Measurements from ENCODE around the gene DDX23. TPM values are rescaled to one million over a fixed set of nuclear protein-coding genes. Genes with fewer than 3 reads are reported as not detected.

Gene DDX23
- total and polyA plus RNA-seq, 2 of the 4 experiments (the other 2 are of a cell fraction) = 61.8 to 81.9 TPM

DNA sequence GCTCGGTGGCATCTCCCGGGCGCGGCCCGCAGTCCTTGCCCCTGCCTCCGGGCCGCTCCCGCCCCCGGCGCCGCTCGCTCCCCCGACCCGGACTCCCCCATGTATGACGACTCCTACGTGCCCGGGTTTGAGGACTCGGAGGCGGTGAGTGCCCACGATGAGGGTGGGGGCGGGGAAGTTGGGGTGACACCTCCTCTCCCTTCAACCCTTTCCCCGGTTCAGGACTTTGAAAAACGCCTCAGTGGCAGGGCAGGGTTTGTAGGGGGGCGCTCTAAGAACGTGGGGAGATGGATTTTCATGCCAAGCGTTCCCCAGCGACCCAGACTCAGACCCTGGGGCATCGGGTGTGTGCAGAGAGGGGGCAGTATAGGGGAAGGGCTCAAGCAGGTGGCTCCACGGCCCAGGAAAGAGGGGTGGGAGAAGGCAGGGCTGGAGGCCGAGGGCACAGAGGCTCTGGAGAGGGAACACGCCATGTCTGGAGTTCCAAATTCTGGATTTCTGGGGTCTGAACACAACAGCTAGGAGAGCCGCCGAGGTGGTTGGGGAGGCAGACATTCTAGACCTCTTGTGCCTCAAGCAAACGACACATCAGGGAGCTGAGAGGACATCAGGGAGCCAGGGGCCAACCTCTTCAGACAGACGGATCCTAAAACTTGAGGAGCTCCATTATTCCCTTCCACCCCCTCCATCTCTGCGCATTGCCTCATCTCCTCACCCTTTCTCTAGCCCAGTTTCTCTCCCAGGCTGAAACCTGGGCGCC is 33.0 kb downstream of the DDX23 start:
- Histone ChIP-seq H2BK20ac (ENCODE audit: low read depth, low read length) (no peak overlapping the region), H2BK5ac (ENCODE audit: low read depth, low read length, poor library complexity, severe bottlenecking) (no peak overlapping the region), H3K4me2 (ENCODE audit: low read depth, low read length) (peak overlapping the region; percentile 81), H3K4me1 (ENCODE audit: control insufficient read depth, insufficient read depth, low read length) (peaks cover 18% of the 10 kb centered on the region), H3K27ac (ENCODE audit: insufficient read depth, low read length) (peak overlapping the region; percentile 24), H4K5ac (ENCODE audit: low read depth, low read length) (no peak overlapping the region), H3K36me3 (ENCODE audit: control insufficient read depth, insufficient read depth, low read length) (peaks cover 10% of the 10 kb centered on the region), H4K91ac (ENCODE audit: insufficient read depth, low read depth, low read length) (peak overlapping the region; percentile 4; the same call in 1 of the 2 replicates), H3K9me1 (ENCODE audit: insufficient read depth, low read length) (peaks cover 16% of the 10 kb centered on the region), H3K4ac (ENCODE audit: low read depth, low read length) (peak overlapping the region; percentile 33), H3K9ac (ENCODE audit: low read depth, low read length) (peak overlapping the region; percentile 68), H3K14ac (replicated peaks; ENCODE audit: low read depth, low read length) (peak overlapping the region; percentile 55), H3K27me3 (ENCODE audit: control insufficient read depth, insufficient read depth, low read length) (no peaks in the 10 kb centered on the region), H3K79me1 (ENCODE audit: low read depth in 1 of 2, low read length in 2 of 2) (peaks cover 51 to 80% of the 10 kb centered on the region in 2 experiments), H2AFZ (replicated peaks; ENCODE audit: low read length, poor library complexity) (peak overlapping the region; percentile 90), H3K9me3 (ENCODE audit: control insufficient read depth, insufficient read depth, low read length) (no peaks in the 10 kb centered on the region), H2BK120ac (ENCODE audit: low read depth, low read length) (no peak overlapping the region), H4K8ac (ENCODE audit: low read depth in 2 of 2, low read length in 2 of 2) (peak overlapping the region in 1 of 2 experiments; percentile 44; a peak in 2 of 4 replicates), H3K56ac (ENCODE audit: extremely low read depth, insufficient read depth, low read length) (no peak overlapping the region), H2BK15ac (ENCODE audit: low read depth, low read length) (no peak overlapping the region), H3K23ac (ENCODE audit: low read depth, low read length) (peak overlapping the region; percentile 69), H3K4me3 (ENCODE audit: insufficient read depth, low read depth, low read length) (peak overlapping the region; percentile 83), H2AK9ac (replicated peaks; ENCODE audit: low read depth, low read length, poor library complexity) (peak overlapping the region; percentile 84), H4K20me1 (ENCODE audit: insufficient read depth, low read length) (peaks cover 12% of the 10 kb centered on the region), H2AK5ac (ENCODE audit: low read depth, low read length) (peak overlapping the region; percentile 66; the same call in 1 of the 2 replicates), H3K18ac (ENCODE audit: low read depth, low read length) (no peak overlapping the region)
- BruUV-seq (replicated peaks) = no TSS peak
- DNase-seq (no peak), ATAC-seq (ENCODE audit: low read depth) (no peak)
- POLR2A ChIA-PET (ENCODE audit: unreplicated experiment) = interaction anchor here (0.5 to 0.8 kb wide), 3 partner anchors 8 to 917 kb away, joined by 3 read pairs; no protein-coding TSS in a partner anchor
- intact Hi-C loops (cut with micrococcal nuclease) (no loop called here), dilution Hi-C loops (cut with HindIII; ENCODE audit: low sequenced_read_pairs, unreplicated experiment) (no loop called here), in situ Hi-C loops (cut with MboI; ENCODE audit: low sequenced_read_pairs) (no loop called here)
- no peak for TF ChIP-seq NFE2L2 (IDR thresholded peaks at IDR 0.05; ENCODE audit: low read depth, low read length)
- TF ChIP-seq, protein P1, sequence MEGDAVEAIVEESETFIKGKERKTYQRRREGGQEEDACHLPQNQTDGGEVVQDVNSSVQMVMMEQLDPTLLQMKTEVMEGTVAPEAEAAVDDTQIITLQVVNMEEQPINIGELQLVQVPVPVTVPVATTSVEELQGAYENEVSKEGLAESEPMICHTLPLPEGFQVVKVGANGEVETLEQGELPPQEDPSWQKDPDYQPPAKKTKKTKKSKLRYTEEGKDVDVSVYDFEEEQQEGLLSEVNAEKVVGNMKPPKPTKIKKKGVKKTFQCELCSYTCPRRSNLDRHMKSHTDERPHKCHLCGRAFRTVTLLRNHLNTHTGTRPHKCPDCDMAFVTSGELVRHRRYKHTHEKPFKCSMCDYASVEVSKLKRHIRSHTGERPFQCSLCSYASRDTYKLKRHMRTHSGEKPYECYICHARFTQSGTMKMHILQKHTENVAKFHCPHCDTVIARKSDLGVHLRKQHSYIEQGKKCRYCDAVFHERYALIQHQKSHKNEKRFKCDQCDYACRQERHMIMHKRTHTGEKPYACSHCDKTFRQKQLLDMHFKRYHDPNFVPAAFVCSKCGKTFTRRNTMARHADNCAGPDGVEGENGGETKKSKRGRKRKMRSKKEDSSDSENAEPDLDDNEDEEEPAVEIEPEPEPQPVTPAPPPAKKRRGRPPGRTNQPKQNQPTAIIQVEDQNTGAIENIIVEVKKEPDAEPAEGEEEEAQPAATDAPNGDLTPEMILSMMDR (conservative IDR thresholded peaks at IDR 0.05; ENCODE audit: low read depth, low read length) = peak; percentile 13; the same call in 1 of the 2 replicates
- CTCF ChIA-PET = interaction anchor here (1.0 kb wide), 1 partner anchor 66 kb away, joined by 3 read pairs; no protein-coding TSS in a partner anchor
- 11% methylated on average over 5 of the region's 37 CpGs; no CpG with 5 or more reads in 1 of the 2 experiments for WGBS, 2 experiments (ENCODE audit: extremely low coverage in 2 of 2, insufficient read length in 1 of 2)
